Kidney (tissue), 14 donors: Measurements from ENCODE around the gene MDM1. TPM values are rescaled to one million over a fixed set of nuclear protein-coding genes. Genes with fewer than 3 reads are reported as not detected.

Experiments
- DNase-seq, 5 donors: peaks; one replicate each; pipeline ENCODE4 v3.0.0-alpha.2; 2013 to 2020
- FAIRE-seq: peaks from 2 replicates; lab custom pipeline; 2012; peaks lifted over from hg19 to GRCh38; lab: Jason Lieb, UNC
- H3K27ac ChIP-seq, 2 donors: one replicate each; pipeline ENCODE4 v1.7.0; 2013; ENCODE audit warnings: low read depth in 2 of 2, low read length in 2 of 2, inconsistent platforms in 1 of 2
- H3K27me3 ChIP-seq: one replicate; pipeline ENCODE4 v1.7.1; 2013; ENCODE audit warnings: low read length, inconsistent platforms; ENCODE audit not compliant: control insufficient read depth, insufficient read depth
- H3K36me3 ChIP-seq, 3 donors: one replicate each; pipeline versions ENCODE4 v1.7.0 to v1.7.1; 2013; ENCODE audit warnings: low read length in 3 of 3, control low read depth in 1 of 3, inconsistent platforms in 1 of 3; ENCODE audit not compliant: insufficient read depth in 3 of 3, control insufficient read depth in 2 of 3
- H3K4me1 ChIP-seq, 3 donors: one replicate each; pipeline versions ENCODE4 v1.7.0 to v1.7.1; 2013; ENCODE audit warnings: low read length in 3 of 3, inconsistent platforms in 1 of 3, low read depth in 1 of 3; ENCODE audit not compliant: control insufficient read depth in 2 of 3, insufficient read depth in 2 of 3
- H3K4me3 ChIP-seq, 3 donors: one replicate each; pipeline versions ENCODE4 v1.7.0 to v1.8.1; 2013; ENCODE audit warnings: low read length in 3 of 3, control low read depth in 1 of 3, inconsistent platforms in 1 of 3
- H3K9ac ChIP-seq, 3 donors: one replicate each; pipeline versions ENCODE4 v1.7.0 to v1.7.1; 2013; ENCODE audit warnings: low read length in 3 of 3, control low read depth in 1 of 3, inconsistent platforms in 1 of 3
- H3K9me3 ChIP-seq, 3 donors: one replicate each; pipeline versions ENCODE4 v1.7.0 to v1.7.1; 2013; ENCODE audit warnings: low read length in 3 of 3, control low read depth in 1 of 3, inconsistent platforms in 1 of 3; ENCODE audit not compliant: control insufficient read depth in 2 of 3, insufficient read depth in 1 of 3
- intact Hi-C: fragments of 100-400 bp; cut with DNase I; formaldehyde crosslinking; loops from one replicate; pipeline ENCODE4 v1.11.1; 2022
- polyA plus RNA-seq: library from polyadenylated mRNA; stranded (reverse); fragments of 350-450 nt; fragmentation: Illumina TruSeq; extraction: RNeasy Lipid Tissue Mini Kit (QIAGEN cat#74804); gene quantifications from one replicate; pipeline ENCODE4 v1.2.3, GENCODE V29; 2014; ENCODE audit warnings: low read depth, low replicate concordance; ENCODE audit not compliant: insufficient read depth
- total RNA-seq: library from RNA; stranded (reverse); fragmentation: NEBNext Ultra II Directional; extraction: Animal tissue kit (Norgen Biotek cat#: 25700); gene quantifications from one replicate; pipeline ENCODE4 v1.2.1, GENCODE V29; 2021
- TF ChIP-seq, protein P1 (sequence below): IDR thresholded peaks from 3 replicates; pipeline ENCODE4 v1.5.1; 2012; ENCODE audit warnings: mild to moderate bottlenecking, moderate library complexity, borderline replicate concordance; ENCODE audit not compliant: insufficient read depth; ENCODE audit errors: extremely low read depth
- donor health status: control.
- donor health status: control.
- donor health status: control.
- donor health status: control.
- donor health status: control.
- donor health status: DM: yes; HTN: yes; CAD: no.
- donor health status: Normal renal cell carcinoma (clear cell type).

The MDM1 gene
- total and polyA plus RNA-seq, 2 donors from 2014 or later: 8.9 to 14.1 TPM

DNA sequence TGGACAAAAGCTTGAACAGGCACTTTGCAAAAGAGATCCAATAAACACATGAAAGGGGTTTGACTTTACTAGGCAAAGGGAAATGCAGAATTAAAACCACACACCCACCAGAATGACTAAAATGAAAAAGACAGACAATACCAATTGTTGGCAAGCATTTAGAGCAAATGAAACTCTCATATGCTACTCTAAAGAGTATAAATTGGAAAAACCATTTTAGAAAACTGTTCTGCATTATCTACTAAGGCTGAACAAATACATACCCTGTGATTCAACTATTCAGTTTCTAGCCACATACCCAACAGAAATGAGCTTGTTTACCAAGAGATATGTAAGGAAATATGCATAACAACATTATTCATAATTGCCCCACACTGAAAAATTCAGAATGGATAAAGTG is 70.3 kb downstream of the MDM1 start:
- no peak for DNase-seq
- H3K4me3 ChIP-seq: no peak overlapping the region
- intact Hi-C loops: no loop called here
- no peak for FAIRE-seq
- H3K27me3 ChIP-seq: no peaks in the 10 kb centered on the region
- no peaks in the 10 kb centered on the region for H3K4me1 ChIP-seq
- TF ChIP-seq, protein P1, sequence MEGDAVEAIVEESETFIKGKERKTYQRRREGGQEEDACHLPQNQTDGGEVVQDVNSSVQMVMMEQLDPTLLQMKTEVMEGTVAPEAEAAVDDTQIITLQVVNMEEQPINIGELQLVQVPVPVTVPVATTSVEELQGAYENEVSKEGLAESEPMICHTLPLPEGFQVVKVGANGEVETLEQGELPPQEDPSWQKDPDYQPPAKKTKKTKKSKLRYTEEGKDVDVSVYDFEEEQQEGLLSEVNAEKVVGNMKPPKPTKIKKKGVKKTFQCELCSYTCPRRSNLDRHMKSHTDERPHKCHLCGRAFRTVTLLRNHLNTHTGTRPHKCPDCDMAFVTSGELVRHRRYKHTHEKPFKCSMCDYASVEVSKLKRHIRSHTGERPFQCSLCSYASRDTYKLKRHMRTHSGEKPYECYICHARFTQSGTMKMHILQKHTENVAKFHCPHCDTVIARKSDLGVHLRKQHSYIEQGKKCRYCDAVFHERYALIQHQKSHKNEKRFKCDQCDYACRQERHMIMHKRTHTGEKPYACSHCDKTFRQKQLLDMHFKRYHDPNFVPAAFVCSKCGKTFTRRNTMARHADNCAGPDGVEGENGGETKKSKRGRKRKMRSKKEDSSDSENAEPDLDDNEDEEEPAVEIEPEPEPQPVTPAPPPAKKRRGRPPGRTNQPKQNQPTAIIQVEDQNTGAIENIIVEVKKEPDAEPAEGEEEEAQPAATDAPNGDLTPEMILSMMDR: no peak
- H3K27ac ChIP-seq: no peak overlapping the region
- no peak overlapping the region for H3K9ac ChIP-seq
- H3K36me3 ChIP-seq: no peaks in the 10 kb centered on the region
- no peaks in the 10 kb centered on the region for H3K9me3 ChIP-seq

GRCh38 chr12:68260153-68260552 is 72.0 kb downstream of the MDM1 start:
- TF ChIP-seq, protein P1: no peak
- intact Hi-C loops: no loop called here
- DNase-seq: no peak
- Histone ChIP-seq H3K27ac (no peak overlapping the region), H3K9me3 (no peaks in the 10 kb centered on the region), H3K9ac (no peak overlapping the region), H3K4me1 (no peaks in the 10 kb centered on the region), H3K36me3 (no peaks in the 10 kb centered on the region), H3K27me3 (no peaks in the 10 kb centered on the region), H3K4me3 (no peak overlapping the region)
- FAIRE-seq: no peak

DNA sequence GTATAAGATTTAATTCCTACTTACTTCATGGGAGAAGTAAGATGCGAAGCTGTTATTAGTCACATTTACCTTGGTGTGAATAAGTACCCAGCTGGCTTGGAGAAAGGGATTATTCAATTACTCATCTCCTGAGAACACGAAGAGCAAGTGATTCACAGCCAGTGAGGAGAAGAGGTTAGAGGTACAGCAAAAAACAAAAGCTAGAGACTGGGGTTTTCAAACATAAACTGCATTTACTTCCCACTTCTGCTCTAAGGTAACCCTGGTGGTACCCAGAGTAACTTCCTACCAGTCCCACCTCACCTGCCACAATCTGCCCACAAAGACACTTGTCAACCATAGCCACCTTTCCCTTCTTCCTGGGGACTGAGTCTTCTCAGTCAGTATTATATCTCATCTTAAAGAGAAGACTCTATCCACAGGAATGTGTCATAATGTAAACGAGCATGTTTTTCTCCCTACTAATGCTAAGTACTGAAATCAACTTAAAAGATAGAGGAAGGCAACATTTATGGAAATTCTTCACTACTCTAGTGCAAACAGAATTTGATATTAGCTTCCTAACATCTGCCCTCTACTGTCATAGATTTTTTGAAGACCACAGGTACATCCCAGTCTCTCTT is 72.7 kb downstream of the MDM1 start:
- Histone ChIP-seq H3K27ac (no peak overlapping the region), H3K4me1 (no peaks in the 10 kb centered on the region), H3K9ac (no peak overlapping the region), H3K4me3 (no peak overlapping the region), H3K9me3 (no peaks in the 10 kb centered on the region), H3K27me3 (no peaks in the 10 kb centered on the region), H3K36me3 (no peaks in the 10 kb centered on the region)
- intact Hi-C loops: no loop called here
- no peak for FAIRE-seq
- TF ChIP-seq, protein P1: no peak
- DNase-seq: no peak

DNA sequence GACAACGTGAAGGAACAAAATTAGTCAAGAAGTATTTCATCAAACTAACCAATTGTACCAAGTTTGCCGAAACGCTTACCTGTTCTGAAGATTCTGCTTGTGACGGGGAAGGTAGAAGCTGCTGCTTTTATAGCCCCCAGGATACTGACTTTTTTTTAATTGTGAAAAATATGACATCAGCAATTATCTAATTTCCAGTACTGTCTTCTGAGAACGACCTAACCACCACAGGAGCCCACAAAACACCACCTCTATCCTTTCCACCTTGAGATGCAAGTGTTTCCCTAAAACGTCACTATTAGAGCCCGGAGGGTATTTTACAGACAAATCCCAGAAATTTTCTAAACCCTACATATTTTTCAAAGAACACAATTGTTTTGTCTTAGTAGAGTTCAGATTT is 78.7 kb downstream of the MDM1 start, which contains the start of gene IL22:
TSS of gene IL22 (minus strand) at position 101 of the 400 bp plus-strand sequence. CDS start 156 bp downstream, outside the sequence.
- no peak for DNase-seq
- Histone ChIP-seq H3K27me3 (no peaks in the 10 kb centered on the region), H3K9me3 (no peaks in the 10 kb centered on the region), H3K36me3 (no peaks in the 10 kb centered on the region), H3K27ac (no peak within 1 kb of the TSS), H3K4me3 (no peak within 1 kb of the TSS), H3K4me1 (no peaks in the 10 kb centered on the region), H3K9ac (no peak within 1 kb of the TSS)
- TF ChIP-seq, protein P1: no peak
- FAIRE-seq: no peak
- intact Hi-C loops: no loop called here
